A549 (cell line): ENCODE measurements around the gene PPP1R12B. TPM values are rescaled to one million over a fixed set of nuclear protein-coding genes. Genes with fewer than 3 reads are reported as not detected.
"Not testable (repeated sequence)": the region's sequence is repeated elsewhere in the genome, so short reads cannot be mapped to it uniquely, and the experiment has no call there.

ENCODE experiments used
- ATAC-seq, 2 experiments: fragments of 200-7000 bp in 1 of 2; fragments of >200 bp in 1 of 2; cut with Nextera tagmentation in 1 of 2; cut with Tn5 transposase in 1 of 2; 3 replicates each; pipeline versions ENCODE4 v1.8.0 to v1.9.1; 2018 to 2020; ENCODE audit warnings: mild to moderate bottlenecking in 1 of 2, moderate library complexity in 1 of 2
- CTCF ChIA-PET: fragments of 300-600 bp; sonication (Branson Sonifier 250); formaldehyde crosslinking; extraction: SDS; loops from one replicate; lab custom pipeline; 2021; ENCODE audit warnings: antibody characterized with exemption, inconsistent platforms; lab: Yijun Ruan, JAX
- POLR2A ChIA-PET: fragments of 350-600 bp; formaldehyde crosslinking; extraction: SDS; loops from one replicate; lab custom pipeline; 2021; ENCODE audit warnings: antibody characterized with exemption, inconsistent platforms; lab: Yijun Ruan, JAX
- DNase-seq, 2 experiments: peaks; one replicate each; pipeline versions ENCODE4 v3.0.0 to v3.0.0-alpha.2; 2011 to 2016; ENCODE audit warnings: low read depth in 1 of 2, low spot score in 1 of 2
- FAIRE-seq: peaks from 2 replicates; lab custom pipeline; 2011; peaks lifted over from hg19 to GRCh38; lab: Jason Lieb, UNC
- H3K27ac ChIP-seq, 2 experiments: fragments of >200 bp; sonication (Bioruptor Twin); formaldehyde crosslinking; 3 replicates each; pipeline ENCODE4 v1.5.1; 2016 to 2017
- H3K4me1 ChIP-seq: fragments of >200 bp; sonication (Bioruptor Twin); formaldehyde crosslinking; 3 replicates; pipeline ENCODE4 v1.6.1; 2016
- H3K4me2 ChIP-seq: fragments of >200 bp; sonication (Bioruptor Twin); formaldehyde crosslinking; 3 replicates; pipeline ENCODE4 v1.6.1; 2016
- H3K4me3 ChIP-seq: fragments of >200 bp; sonication (Bioruptor Twin); formaldehyde crosslinking; 3 replicates; pipeline ENCODE4 v1.5.1; 2016
- H3K9me3 ChIP-seq: fragments of >200 bp; sonication (Bioruptor Twin); formaldehyde crosslinking; 3 replicates; pipeline ENCODE4 v1.6.1; 2016
- ATOH8 ChIP-seq: fragments of 250-450 bp; sonication (Bioruptor Pico); IDR thresholded peaks from 2 replicates; pipeline ENCODE4 v1.5.0; 2020; ENCODE audit warnings: low read depth, mild to moderate bottlenecking, moderate library complexity
- FOSL2 ChIP-seq, 2 experiments: fragments of 450-650 bp in 1 of 2; fragments of >200 bp in 1 of 2; sonication (Bioruptor Twin) in 1 of 2; formaldehyde crosslinking; IDR thresholded peaks; 2 replicates each; pipeline versions ENCODE4 v1.5.0 to v1.6.1; 2016 to 2020; ENCODE audit warnings: mild to moderate bottlenecking in 1 of 2, moderate library complexity in 1 of 2
- WGBS: methylation state at CpG from one replicate; pipeline ENCODE4 v1.1.6; 2017; ENCODE audit errors: missing lambda C conversion rate; 5-methylcytosine and 5-hydroxymethylcytosine counted together
- polyA plus RNA-seq, 4 experiments: library from polyadenylated mRNA; depleted of rRNA in 3 of 4; stranded (reverse); fragments of >200 nt; fragmentation: RNase III in 1 of 4; extraction: RNeasy Plus Mini Kit Qiagen cat#74134 plus additional on column Dnase treatment in 1 of 4; gene quantifications; 2 replicates in 3 of 4; 3 replicates in 1 of 4; pipeline ENCODE4 v1.2.3, GENCODE V29; 2011 to 2017

PPP1R12B gene
- polyA plus RNA-seq, 2 of the 4 experiments (the other 2 are of a cell fraction), result 3.3 to 12.1 TPM

GRCh38 chr1:202540448-202540847, 191.9 kb downstream of the PPP1R12B start:
- POLR2A ChIA-PET, result no interaction called here

GRCh38 chr1:202540858-202541257, 192.4 kb downstream of the PPP1R12B start:
- H3K27ac ChIP-seq, H3K4me3 ChIP-seq, DNase-seq, H3K4me1 ChIP-seq, H3K4me2 ChIP-seq, FAIRE-seq, H3K9me3 ChIP-seq, ATAC-seq, POLR2A ChIA-PET: not testable (repeated sequence)
- 90% methylated on average over 2 of the region's 2 CpGs for WGBS
- CTCF ChIA-PET, result interaction anchor here (1.6 kb wide), 1 partner anchor 36 kb away, joined by 3 read pairs; no protein-coding TSS in a partner anchor

More at GRCh38 chr1:202540448-202540847, 191.9 kb downstream of the PPP1R12B start:
- CTCF ChIA-PET, result interaction anchor here (1.6 kb wide), 1 partner anchor 37 kb away, joined by 3 read pairs; no protein-coding TSS in a partner anchor
- FAIRE-seq, result no peak
- H3K4me3 ChIP-seq, result no peak overlapping the region
- no peak for ATAC-seq
- no peaks in the 10 kb centered on the region for H3K9me3 ChIP-seq
- DNase-seq, result no peak
- 0 out of 3 replicates have a peak, but pooled peaks cover 10% of the 10 kb centered on the region for H3K4me1 ChIP-seq
- no peak for TF ChIP-seq ATOH8 (CRISPR knock-in tag)
- TF ChIP-seq FOSL2 (IDR thresholded peaks at IDR 0.05), result no peak
- TF ChIP-seq FOSL2 (CRISPR knock-in tag; IDR thresholded peaks at IDR 0.05), result no peak
- 86% methylated on average over 2 of the region's 2 CpGs for WGBS
- H3K27ac ChIP-seq, result no peak overlapping the region
- no peak overlapping the region for H3K4me2 ChIP-seq

GRCh38 chr1:202542415-202542814, 193.9 kb downstream of the PPP1R12B start:
- FAIRE-seq, ATAC-seq, DNase-seq, H3K4me3 ChIP-seq, H3K4me1 ChIP-seq, H3K27ac ChIP-seq, H3K9me3 ChIP-seq, POLR2A ChIA-PET, H3K4me2 ChIP-seq: not testable (repeated sequence)
- CTCF ChIA-PET, result interaction anchor here (1.6 kb wide), 1 partner anchor 178 kb away, joined by 3 read pairs; no protein-coding TSS in a partner anchor

- H3K4me1 ChIP-seq, ATAC-seq, FAIRE-seq, DNase-seq, H3K27ac ChIP-seq, H3K4me3 ChIP-seq, POLR2A ChIA-PET, H3K4me2 ChIP-seq, H3K9me3 ChIP-seq: not testable (repeated sequence)
- CTCF ChIA-PET, result interaction anchor here (1.2 to 1.6 kb wide), 2 partner anchors 31 to 177 kb away, joined by 3 read pairs; no protein-coding TSS in a partner anchor
- 91% methylated on average over 11 of the region's 11 CpGs for WGBS
Measured at GRCh38 chr1:202543537-202543936, 195.0 kb downstream of the PPP1R12B start.

GRCh38 chr1:202544766-202545449, 196.4 kb downstream of the PPP1R12B start:
- H3K27ac ChIP-seq, ATAC-seq, H3K4me2 ChIP-seq, CTCF ChIA-PET, POLR2A ChIA-PET, DNase-seq, H3K4me1 ChIP-seq, FAIRE-seq, H3K9me3 ChIP-seq, H3K4me3 ChIP-seq: not testable (repeated sequence)
- WGBS, result 92% methylated on average over 6 of the region's 6 CpGs

DNA sequence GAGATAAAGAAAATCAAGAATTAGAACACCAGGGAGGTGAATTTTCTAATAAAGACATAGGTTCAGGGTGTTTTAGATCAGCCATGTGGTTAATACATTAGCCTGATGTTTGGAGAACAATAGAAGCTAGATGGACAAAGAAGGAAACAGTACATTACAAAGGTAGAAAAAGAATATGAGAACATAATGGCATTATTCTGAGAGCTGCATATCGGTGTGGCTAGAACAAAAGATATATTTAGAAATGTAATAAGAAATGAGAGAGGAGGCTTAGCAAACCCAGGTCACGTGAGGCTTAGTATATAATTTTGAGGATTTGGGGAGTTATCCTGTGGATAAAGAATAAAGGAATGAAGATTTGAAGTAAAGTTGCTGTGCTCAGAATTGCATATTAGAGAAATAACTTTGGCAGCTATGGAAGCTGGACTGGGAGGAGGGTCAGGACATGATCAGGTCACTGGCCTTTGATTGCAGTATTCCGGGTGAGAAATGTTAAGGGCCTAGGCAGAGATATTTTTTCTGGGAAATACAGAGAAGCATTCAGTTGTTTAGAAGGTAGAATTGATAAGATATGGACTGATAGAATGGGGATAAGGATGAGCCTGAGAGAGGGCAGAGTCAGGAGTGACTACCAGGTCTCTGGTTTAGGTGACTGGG, 197.3 kb downstream of the PPP1R12B start:
- CTCF ChIA-PET, DNase-seq, H3K4me1 ChIP-seq, ATAC-seq, POLR2A ChIA-PET, FAIRE-seq, H3K4me3 ChIP-seq, H3K27ac ChIP-seq, H3K9me3 ChIP-seq, H3K4me2 ChIP-seq: not testable (repeated sequence)
- WGBS, result 93% methylated on average over 3 of the region's 3 CpGs

GRCh38 chr1:202546377-202546776, 197.9 kb downstream of the PPP1R12B start:
- H3K9me3 ChIP-seq, FAIRE-seq, POLR2A ChIA-PET, H3K4me1 ChIP-seq, H3K4me2 ChIP-seq, H3K27ac ChIP-seq, CTCF ChIA-PET, ATAC-seq, DNase-seq, H3K4me3 ChIP-seq: not testable (repeated sequence)
- 73% methylated on average over 3 of the region's 3 CpGs for WGBS

DNA sequence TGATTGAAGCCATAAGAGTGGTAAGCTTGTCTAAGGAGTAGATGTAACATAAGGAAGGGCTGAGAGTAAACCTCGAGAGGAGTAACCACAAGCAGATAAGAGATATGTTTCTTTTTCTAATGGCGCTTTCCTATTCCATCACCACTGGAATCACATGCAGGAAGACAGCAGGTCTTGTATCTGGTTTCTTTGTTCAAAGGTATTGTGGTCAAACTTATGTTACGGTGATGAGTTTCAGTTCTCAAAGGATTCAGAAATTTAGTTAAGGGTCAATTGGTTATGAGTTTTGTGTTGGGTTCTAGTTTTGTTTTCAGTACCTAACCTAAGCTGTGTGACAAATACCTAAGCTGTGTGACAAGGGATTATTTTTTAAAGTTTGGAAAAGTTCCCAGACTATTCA, 198.3 kb downstream of the PPP1R12B start:
- H3K9me3 ChIP-seq, H3K4me1 ChIP-seq, ATAC-seq, DNase-seq, POLR2A ChIA-PET, H3K27ac ChIP-seq, H3K4me2 ChIP-seq, FAIRE-seq, H3K4me3 ChIP-seq, CTCF ChIA-PET: not testable (repeated sequence)
- 84% methylated on average over 3 of the region's 3 CpGs for WGBS
